Epithelial cell of esophagus (primary cell): Measurements from ENCODE around the gene CTNND2.

Experiments
- DNase-seq: peaks from one replicate; pipeline ENCODE4 v3.0.0; 2010; ENCODE audit warnings: low read depth
- H3K4me3 ChIP-seq: 2 replicates; pipeline ENCODE4 v1.5.1; 2011; ENCODE audit warnings: mild to moderate bottlenecking, low read length, control low read depth
- CTCF ChIP-seq: IDR thresholded peaks from 2 replicates; pipeline ENCODE4 v1.5.1; 2011; ENCODE audit warnings: low read depth, mild to moderate bottlenecking, low read length, control low read depth, inconsistent platforms; ENCODE audit not compliant: insufficient read depth; ENCODE audit errors: missing control alignments

The CTNND2 gene

GRCh38 chr5:11385901-11386293, 518.3 kb downstream of the CTNND2 start:
- TF ChIP-seq CTCF: no peak

GRCh38 chr5:11385251-11385900, 518.9 kb downstream of the CTNND2 start:
- no peak overlapping the region for H3K4me3 ChIP-seq
- no peak for TF ChIP-seq CTCF
- peak; percentile 1 for DNase-seq

More at GRCh38 chr5:11385901-11386293, 518.3 kb downstream of the CTNND2 start:
- no peak overlapping the region for H3K4me3 ChIP-seq
- DNase-seq: no peak

GRCh38 chr5:11384441-11385250, 519.6 kb downstream of the CTNND2 start:
- TF ChIP-seq CTCF: no peak
- peak; percentile 20 for DNase-seq
- H3K4me3 ChIP-seq: peak overlapping the region; percentile 11

GRCh38 chr5:11383506-11384095, 520.6 kb downstream of the CTNND2 start:
- no peak overlapping the region for H3K4me3 ChIP-seq
- no peak for TF ChIP-seq CTCF
- no peak for DNase-seq

- no peak for DNase-seq
- no peak overlapping the region for H3K4me3 ChIP-seq
- no peak for TF ChIP-seq CTCF
These were observed 525.8 kb downstream of the CTNND2 start for GRCh38 chr5:11378461-11378860.

- no peak for DNase-seq
- H3K4me3 ChIP-seq: no peak overlapping the region
- TF ChIP-seq CTCF: no peak
These were observed 526.4 kb downstream of the CTNND2 start for GRCh38 chr5:11377896-11378295.
